WTC11 (cell line): Measurements from ENCODE around the gene ZSCAN10. TPM values are rescaled to one million over a fixed set of nuclear protein-coding genes. Genes with fewer than 3 reads are reported as not detected.

Experiments
- ATF3 ChIP-seq: sonication (generic); formaldehyde crosslinking; conservative IDR thresholded peaks from 2 replicates; pipeline ENCODE4 v1.8.1; 2022; ENCODE audit warnings: mild to moderate bottlenecking, missing genetic modification reagents
- CREB1 ChIP-seq: sonication (generic); formaldehyde crosslinking; IDR thresholded peaks from 2 replicates; pipeline ENCODE4 v1.8.0; 2023; ENCODE audit warnings: mild to moderate bottlenecking, missing genetic modification reagents
- FOXK1 ChIP-seq: sonication (generic); formaldehyde crosslinking; IDR thresholded peaks from 2 replicates; pipeline ENCODE4 v1.8.0; 2022; ENCODE audit warnings: mild to moderate bottlenecking, moderate library complexity, missing genetic modification reagents
- GABPB1 ChIP-seq: sonication (generic); formaldehyde crosslinking; IDR thresholded peaks from 2 replicates; pipeline ENCODE4 v1.8.1; 2023; ENCODE audit warnings: mild to moderate bottlenecking, missing genetic modification reagents
- HMGA2 ChIP-seq: fragments of 250-450 bp; sonication (Bioruptor Pico); IDR thresholded peaks from 2 replicates; pipeline ENCODE4 v1.4.0; 2021; ENCODE audit warnings: mild to moderate bottlenecking, moderate library complexity
- HMGXB4 ChIP-seq: sonication (generic); formaldehyde crosslinking; IDR thresholded peaks from 2 replicates; pipeline ENCODE4 v1.8.1; 2023; ENCODE audit warnings: mild to moderate bottlenecking, moderate library complexity, missing genetic modification reagents
- JAZF1 ChIP-seq: fragments of 250-450 bp; sonication (Bioruptor Pico); IDR thresholded peaks from 2 replicates; pipeline ENCODE4 v1.9.0; 2021; ENCODE audit warnings: moderate library complexity, mild to moderate bottlenecking, inconsistent platforms
- KAT7 ChIP-seq: sonication (generic); formaldehyde crosslinking; IDR thresholded peaks from 2 replicates; pipeline ENCODE4 v1.8.1; 2023; ENCODE audit warnings: missing genetic modification reagents, mild to moderate bottlenecking, borderline replicate concordance
- MAX ChIP-seq: sonication (generic); formaldehyde crosslinking; IDR thresholded peaks from 2 replicates; pipeline ENCODE4 v1.8.0; 2022; ENCODE audit warnings: mild to moderate bottlenecking, missing genetic modification reagents
- MXD4 ChIP-seq: fragments of 250-450 bp; sonication (Bioruptor Pico); IDR thresholded peaks from 2 replicates; pipeline ENCODE4 v1.8.0; 2021; ENCODE audit warnings: mild to moderate bottlenecking, moderate library complexity, borderline replicate concordance
- NR1H2 ChIP-seq: sonication (generic); formaldehyde crosslinking; IDR thresholded peaks from 2 replicates; pipeline ENCODE4 v1.9.0; 2021; ENCODE audit warnings: mild to moderate bottlenecking, moderate library complexity, missing genetic modification reagents
- OVOL2 ChIP-seq: fragments of 250-450 bp; sonication (Bioruptor Pico); IDR thresholded peaks from 2 replicates; pipeline ENCODE4 v1.9.0; 2021; ENCODE audit warnings: mild to moderate bottlenecking, borderline replicate concordance
- PRDM15 ChIP-seq: sonication (generic); formaldehyde crosslinking; IDR thresholded peaks from 2 replicates; pipeline ENCODE4 v1.8.0; 2022; ENCODE audit warnings: missing genetic modification reagents
- ZMAT4 ChIP-seq: fragments of 250-450 bp; sonication (Bioruptor Pico); IDR thresholded peaks from 2 replicates; pipeline ENCODE4 v1.9.0; 2021; ENCODE audit warnings: mild to moderate bottlenecking
- ZNF219 ChIP-seq: sonication (generic); formaldehyde crosslinking; IDR thresholded peaks from 2 replicates; pipeline ENCODE4 v1.8.0; 2023; ENCODE audit warnings: missing genetic modification reagents, mild to moderate bottlenecking, borderline replicate concordance
- ZNF425 ChIP-seq: fragments of 250-450 bp; sonication (Bioruptor Pico); conservative IDR thresholded peaks from 2 replicates; pipeline ENCODE4 v1.9.0; 2021; ENCODE audit warnings: mild to moderate bottlenecking
- total RNA-seq: library from RNA; stranded (reverse); gene quantifications from 3 replicates; pipeline ENCODE4 v1.2.3, GENCODE V29; 2021
- TF ChIP-seq, protein P1 (sequence below): sonication (generic); formaldehyde crosslinking; IDR thresholded peaks from 2 replicates; pipeline ENCODE4 v1.8.0; 2023; ENCODE audit warnings: missing genetic modification reagents, mild to moderate bottlenecking, borderline replicate concordance
- TF ChIP-seq, protein P2 (sequence below): sonication (generic); formaldehyde crosslinking; IDR thresholded peaks from 2 replicates; pipeline ENCODE4 v1.8.1; 2022; ENCODE audit warnings: mild to moderate bottlenecking, moderate library complexity, missing genetic modification reagents
- TF ChIP-seq, protein P3 (sequence below): sonication (generic); formaldehyde crosslinking; IDR thresholded peaks from 2 replicates; pipeline ENCODE4 v1.8.0; 2022; ENCODE audit warnings: mild to moderate bottlenecking, missing genetic modification reagents

The ZSCAN10 gene
- total RNA-seq, 1 experiment from 2014 or later = 263 TPM

DNA sequence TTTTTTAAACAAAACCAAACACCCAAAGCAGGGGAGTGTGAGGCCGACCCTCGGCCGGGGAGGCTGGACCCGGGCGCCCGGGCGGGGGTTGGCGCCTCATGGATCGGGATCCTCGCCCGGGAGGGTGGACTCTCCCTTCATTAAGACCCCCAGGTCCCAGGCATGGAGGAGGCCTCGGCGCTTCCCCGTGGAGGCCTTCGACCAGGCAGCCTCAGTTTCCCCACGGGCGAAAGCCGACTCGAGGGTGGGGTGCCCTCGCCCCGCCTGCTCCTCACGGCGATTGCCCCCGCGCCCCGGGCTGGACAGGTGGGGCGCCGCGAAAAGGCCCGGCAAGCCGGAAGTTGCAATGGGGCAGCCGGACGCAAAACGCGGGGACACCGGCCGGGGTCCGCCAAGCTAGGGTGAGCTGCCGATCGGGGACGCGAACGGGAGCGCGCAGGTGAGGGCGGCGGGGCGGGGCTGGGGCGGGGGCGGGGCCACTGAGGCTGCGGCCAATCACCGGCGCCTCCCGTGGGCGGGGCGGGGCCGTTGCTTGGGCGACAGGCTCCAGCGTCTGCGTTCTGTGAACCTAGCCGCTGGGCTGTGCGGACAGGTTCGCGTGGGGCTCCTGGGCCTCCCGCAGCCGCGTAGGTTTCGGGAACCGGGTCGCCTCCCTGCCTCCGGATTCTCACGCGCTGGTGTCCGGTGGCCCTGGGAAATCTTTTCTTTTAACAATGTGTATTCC is 7.3 kb upstream of the ZSCAN10 start (continued):
- no peak for TF ChIP-seq ATF3
- TF ChIP-seq ZNF425 = no peak
- TF ChIP-seq, protein P1, sequence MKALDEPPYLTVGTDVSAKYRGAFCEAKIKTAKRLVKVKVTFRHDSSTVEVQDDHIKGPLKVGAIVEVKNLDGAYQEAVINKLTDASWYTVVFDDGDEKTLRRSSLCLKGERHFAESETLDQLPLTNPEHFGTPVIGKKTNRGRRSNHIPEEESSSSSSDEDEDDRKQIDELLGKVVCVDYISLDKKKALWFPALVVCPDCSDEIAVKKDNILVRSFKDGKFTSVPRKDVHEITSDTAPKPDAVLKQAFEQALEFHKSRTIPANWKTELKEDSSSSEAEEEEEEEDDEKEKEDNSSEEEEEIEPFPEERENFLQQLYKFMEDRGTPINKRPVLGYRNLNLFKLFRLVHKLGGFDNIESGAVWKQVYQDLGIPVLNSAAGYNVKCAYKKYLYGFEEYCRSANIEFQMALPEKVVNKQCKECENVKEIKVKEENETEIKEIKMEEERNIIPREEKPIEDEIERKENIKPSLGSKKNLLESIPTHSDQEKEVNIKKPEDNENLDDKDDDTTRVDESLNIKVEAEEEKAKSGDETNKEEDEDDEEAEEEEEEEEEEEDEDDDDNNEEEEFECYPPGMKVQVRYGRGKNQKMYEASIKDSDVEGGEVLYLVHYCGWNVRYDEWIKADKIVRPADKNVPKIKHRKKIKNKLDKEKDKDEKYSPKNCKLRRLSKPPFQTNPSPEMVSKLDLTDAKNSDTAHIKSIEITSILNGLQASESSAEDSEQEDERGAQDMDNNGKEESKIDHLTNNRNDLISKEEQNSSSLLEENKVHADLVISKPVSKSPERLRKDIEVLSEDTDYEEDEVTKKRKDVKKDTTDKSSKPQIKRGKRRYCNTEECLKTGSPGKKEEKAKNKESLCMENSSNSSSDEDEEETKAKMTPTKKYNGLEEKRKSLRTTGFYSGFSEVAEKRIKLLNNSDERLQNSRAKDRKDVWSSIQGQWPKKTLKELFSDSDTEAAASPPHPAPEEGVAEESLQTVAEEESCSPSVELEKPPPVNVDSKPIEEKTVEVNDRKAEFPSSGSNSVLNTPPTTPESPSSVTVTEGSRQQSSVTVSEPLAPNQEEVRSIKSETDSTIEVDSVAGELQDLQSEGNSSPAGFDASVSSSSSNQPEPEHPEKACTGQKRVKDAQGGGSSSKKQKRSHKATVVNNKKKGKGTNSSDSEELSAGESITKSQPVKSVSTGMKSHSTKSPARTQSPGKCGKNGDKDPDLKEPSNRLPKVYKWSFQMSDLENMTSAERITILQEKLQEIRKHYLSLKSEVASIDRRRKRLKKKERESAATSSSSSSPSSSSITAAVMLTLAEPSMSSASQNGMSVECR = peak; percentile 28; the same call in 1 of the 2 replicates
- TF ChIP-seq HMGXB4 = peak; percentile 60; the same call in 1 of the 2 replicates
- no peak for TF ChIP-seq MXD4 (CRISPR knock-in tag)
- no peak for TF ChIP-seq CREB1 (CRISPR knock-in tag)
- TF ChIP-seq OVOL2 (CRISPR knock-in tag) = no peak
- no peak for TF ChIP-seq HMGA2 (CRISPR knock-in tag)
- TF ChIP-seq, protein P2, sequence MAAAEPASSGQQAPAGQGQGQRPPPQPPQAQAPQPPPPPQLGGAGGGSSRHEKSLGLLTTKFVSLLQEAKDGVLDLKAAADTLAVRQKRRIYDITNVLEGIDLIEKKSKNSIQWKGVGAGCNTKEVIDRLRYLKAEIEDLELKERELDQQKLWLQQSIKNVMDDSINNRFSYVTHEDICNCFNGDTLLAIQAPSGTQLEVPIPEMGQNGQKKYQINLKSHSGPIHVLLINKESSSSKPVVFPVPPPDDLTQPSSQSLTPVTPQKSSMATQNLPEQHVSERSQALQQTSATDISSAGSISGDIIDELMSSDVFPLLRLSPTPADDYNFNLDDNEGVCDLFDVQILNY (CRISPR knock-in tag) = peak; percentile 58; the same call in 1 of the 2 replicates
- TF ChIP-seq NR1H2 (CRISPR knock-in tag) = no peak
- TF ChIP-seq MAX (CRISPR knock-in tag) = peak; percentile 71; the same call in 1 of the 2 replicates
- peak; percentile 82 for TF ChIP-seq FOXK1 (CRISPR knock-in tag)
- TF ChIP-seq PRDM15 = no peak
- no peak for TF ChIP-seq ZMAT4 (CRISPR knock-in tag)
- TF ChIP-seq GABPB1 (CRISPR knock-in tag) = peak; percentile 91
- TF ChIP-seq ZNF219 (CRISPR knock-in tag) = no peak
- peak; percentile 46; the same call in 1 of the 2 replicates for TF ChIP-seq KAT7 (CRISPR knock-in tag)
- TF ChIP-seq JAZF1 (CRISPR knock-in tag) = no peak
- TF ChIP-seq, protein P3, sequence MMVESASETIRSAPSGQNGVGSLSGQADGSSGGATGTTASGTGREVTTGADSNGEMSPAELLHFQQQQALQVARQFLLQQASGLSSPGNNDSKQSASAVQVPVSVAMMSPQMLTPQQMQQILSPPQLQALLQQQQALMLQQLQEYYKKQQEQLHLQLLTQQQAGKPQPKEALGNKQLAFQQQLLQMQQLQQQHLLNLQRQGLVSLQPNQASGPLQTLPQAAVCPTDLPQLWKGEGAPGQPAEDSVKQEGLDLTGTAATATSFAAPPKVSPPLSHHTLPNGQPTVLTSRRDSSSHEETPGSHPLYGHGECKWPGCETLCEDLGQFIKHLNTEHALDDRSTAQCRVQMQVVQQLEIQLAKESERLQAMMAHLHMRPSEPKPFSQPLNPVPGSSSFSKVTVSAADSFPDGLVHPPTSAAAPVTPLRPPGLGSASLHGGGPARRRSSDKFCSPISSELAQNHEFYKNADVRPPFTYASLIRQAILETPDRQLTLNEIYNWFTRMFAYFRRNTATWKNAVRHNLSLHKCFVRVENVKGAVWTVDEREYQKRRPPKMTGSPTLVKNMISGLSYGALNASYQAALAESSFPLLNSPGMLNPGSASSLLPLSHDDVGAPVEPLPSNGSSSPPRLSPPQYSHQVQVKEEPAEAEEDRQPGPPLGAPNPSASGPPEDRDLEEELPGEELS (CRISPR knock-in tag) = peak; percentile 63; the same call in 1 of the 2 replicates
